H1 (cell line): ENCODE results near the gene MYDGF. TPM values are rescaled to one million over a fixed set of nuclear protein-coding genes. Genes with fewer than 3 reads are reported as not detected.
A peak's percentile ranks its signal among the peaks of the same experiment; 100 is the strongest.

ENCODE experiments used
- CTCF ChIA-PET: fragments of 300-600 bp; sonication (Branson Sonifier 250); formaldehyde crosslinking; loops from one replicate; lab custom pipeline; 2021; ENCODE audit not compliant: partially characterized antibody; lab: Charles Lee
- POLR2A ChIA-PET: fragments of 300-600 bp; sonication (Branson Sonifier 250); formaldehyde crosslinking; loops from one replicate; lab custom pipeline; 2021; ENCODE audit warnings: inconsistent platforms; ENCODE audit not compliant: partially characterized antibody; lab: Charles Lee
- DNase-seq, 2 experiments: peaks; one replicate each; pipeline versions ENCODE4 v3.0.0 to v3.0.0-alpha.2; 2010 to 2022; ENCODE audit warnings: low spot score in 2 of 2, low read depth in 1 of 2, mixed read lengths in 1 of 2
- FAIRE-seq: peaks from 2 replicates; lab custom pipeline; 2011; peaks lifted over from hg19 to GRCh38; lab: Jason Lieb, UNC
- H2AFZ ChIP-seq: 2 replicates; pipeline ENCODE4 v1.8.1; 2012; ENCODE audit warnings: low read length, inconsistent platforms
- H2AK5ac ChIP-seq: 2 replicates; pipeline ENCODE4 v1.6.1; 2013; ENCODE audit warnings: low read depth, low read length
- H2BK120ac ChIP-seq: replicated peaks from 2 replicates; pipeline ENCODE3; 2013; ENCODE audit warnings: low read depth, low read length, inconsistent platforms
- H2BK12ac ChIP-seq: 2 replicates; pipeline ENCODE4 v1.6.1; 2013; ENCODE audit warnings: low read depth, low read length
- H2BK15ac ChIP-seq: 2 replicates; pipeline ENCODE4 v1.6.1; 2013; ENCODE audit warnings: low read length
- H2BK20ac ChIP-seq: 2 replicates; pipeline ENCODE4 v1.6.1; 2013; ENCODE audit warnings: low read length
- H2BK5ac ChIP-seq: 2 replicates; pipeline ENCODE4 v1.6.1; 2013; ENCODE audit warnings: low read depth, low read length
- H3K14ac ChIP-seq: 2 replicates; pipeline ENCODE4 v1.6.1; 2013; ENCODE audit warnings: inconsistent platforms; ENCODE audit not compliant: insufficient read length
- H3K18ac ChIP-seq: 2 replicates; pipeline ENCODE4 v1.6.1; 2013; ENCODE audit warnings: low read length; ENCODE audit errors: extremely low read depth
- H3K23ac ChIP-seq: 2 replicates; pipeline ENCODE4 v1.6.1; 2013; ENCODE audit warnings: inconsistent platforms; ENCODE audit not compliant: insufficient read length
- H3K23me2 ChIP-seq: 2 replicates; pipeline ENCODE4 v1.6.1; 2013; ENCODE audit warnings: low read depth, low read length
- H3K27ac ChIP-seq: 2 replicates; pipeline ENCODE4 v1.6.1; 2011; ENCODE audit warnings: low read depth, low read length, inconsistent platforms
- H3K27me3 ChIP-seq, 4 experiments: replicated peaks in 1 of 4; 1 replicate in 1 of 4; 2 replicates in 3 of 4; pipeline versions ENCODE4 v1.6.1 to v1.8.1; 2011 to 2013; ENCODE audit warnings: low read length in 3 of 4, mild to moderate bottlenecking in 3 of 4, inconsistent platforms in 2 of 4, mixed read lengths in 2 of 4, moderate library complexity in 1 of 4; ENCODE audit not compliant: control insufficient read depth in 3 of 4, insufficient read depth in 3 of 4; ENCODE audit errors: extremely low read depth in 1 of 4
- H3K36me3 ChIP-seq, 4 experiments: 2 replicates each; pipeline versions ENCODE4 v1.6.1 to v1.8.1; 2011 to 2013; ENCODE audit warnings: mild to moderate bottlenecking in 4 of 4, low read length in 3 of 4, moderate library complexity in 2 of 4, control low read depth in 1 of 4, inconsistent platforms in 1 of 4; ENCODE audit not compliant: insufficient read depth in 4 of 4, control insufficient read depth in 2 of 4
- H3K4ac ChIP-seq: replicated peaks from 2 replicates; pipeline ENCODE3; 2013; ENCODE audit warnings: low read length, low read depth, mixed read lengths, inconsistent platforms; ENCODE audit not compliant: insufficient read length
- H3K4me1 ChIP-seq, 4 experiments: replicated peaks in 1 of 4; 1 replicate in 1 of 4; 2 replicates in 3 of 4; pipeline versions ENCODE4 v1.6.1 to v1.8.1; 2011 to 2013; ENCODE audit warnings: low read length in 3 of 4, inconsistent platforms in 2 of 4, mixed read lengths in 1 of 4; ENCODE audit not compliant: insufficient read depth in 4 of 4, control insufficient read depth in 3 of 4
- H3K4me2 ChIP-seq, 2 experiments: 2 replicates each; pipeline versions ENCODE4 v1.6.1 to v1.8.1; 2011 to 2013; ENCODE audit warnings: low read depth in 2 of 2, low read length in 2 of 2, control low read depth in 1 of 2, inconsistent platforms in 1 of 2, mild to moderate bottlenecking in 1 of 2; ENCODE audit not compliant: insufficient read depth in 1 of 2
- H3K4me3 ChIP-seq, 4 experiments: fragments of 200-600, 300-600 bp in 1 of 4; sonication (generic), shearing (Covaris generic), sonication (Bioruptor Twin) in 1 of 4; 2 replicates each; pipeline versions ENCODE4 v1.5.1 to v1.8.1; 2011 to 2016; ENCODE audit warnings: low read length in 4 of 4, low read depth in 3 of 4, control low read depth in 2 of 4, inconsistent platforms in 2 of 4, mild to moderate bottlenecking in 2 of 4, mixed read lengths in 1 of 4, moderate library complexity in 1 of 4; ENCODE audit not compliant: insufficient read depth in 2 of 4; ENCODE audit errors: extremely low read depth in 1 of 4
- H3K56ac ChIP-seq: replicated peaks from 2 replicates; pipeline ENCODE3; 2013; ENCODE audit warnings: low read depth, mild to moderate bottlenecking, mixed read lengths, low read length, inconsistent platforms; ENCODE audit not compliant: insufficient read length
- H3K79me1 ChIP-seq: 2 replicates; pipeline ENCODE4 v1.6.1; 2013; ENCODE audit warnings: low read depth, low read length, control low read depth
- H3K79me2 ChIP-seq, 2 experiments: 2 replicates each; pipeline versions ENCODE4 v1.6.1 to v1.8.1; 2012 to 2013; ENCODE audit warnings: low read length in 2 of 2, mild to moderate bottlenecking in 2 of 2, inconsistent platforms in 1 of 2; ENCODE audit not compliant: insufficient read depth in 2 of 2, control insufficient read depth in 1 of 2
- H3K9ac ChIP-seq, 4 experiments: replicated peaks in 1 of 4; 1 replicate in 1 of 4; 2 replicates in 3 of 4; pipeline versions ENCODE4 v1.6.1 to v1.8.1; 2011 to 2013; ENCODE audit warnings: low read depth in 3 of 4, low read length in 3 of 4, control low read depth in 2 of 4, mild to moderate bottlenecking in 2 of 4, moderate library complexity in 2 of 4, inconsistent platforms in 1 of 4; ENCODE audit errors: extremely low read depth in 1 of 4
- H3K9me3 ChIP-seq, 2 experiments: 2 replicates each; pipeline versions ENCODE4 v1.6.1 to v1.8.1; 2012 to 2013; ENCODE audit warnings: mild to moderate bottlenecking in 2 of 2, moderate library complexity in 2 of 2, control low read depth in 1 of 2, inconsistent platforms in 1 of 2, low read depth in 1 of 2, low read length in 1 of 2, mixed read lengths in 1 of 2; ENCODE audit not compliant: insufficient read depth in 2 of 2
- H4K20me1 ChIP-seq, 2 experiments: replicated peaks in 1 of 2; 2 replicates each; pipeline versions ENCODE3 to v1.8.1; 2011 to 2013; ENCODE audit warnings: inconsistent platforms in 2 of 2, low read length in 2 of 2, mild to moderate bottlenecking in 1 of 2; ENCODE audit not compliant: insufficient read depth in 2 of 2, control insufficient read depth in 1 of 2
- H4K5ac ChIP-seq: 2 replicates; pipeline ENCODE4 v1.6.1; 2013; ENCODE audit warnings: low read length, low read depth, mixed read lengths, inconsistent platforms; ENCODE audit not compliant: insufficient read length
- H4K8ac ChIP-seq: 2 replicates; pipeline ENCODE4 v1.8.0; 2013; ENCODE audit warnings: mild to moderate bottlenecking, moderate library complexity, low read length, inconsistent platforms; ENCODE audit not compliant: insufficient read depth; ENCODE audit errors: extremely low read depth
- H4K91ac ChIP-seq: replicated peaks from 2 replicates; pipeline ENCODE3; 2013; ENCODE audit warnings: low read length, mixed read lengths, inconsistent platforms; ENCODE audit not compliant: insufficient read length
- BCL11A ChIP-seq, 2 experiments: IDR thresholded peaks; one replicate each; pipeline ENCODE4 v1.6.1; 2011; ENCODE audit warnings: low read depth in 2 of 2, low read length in 2 of 2, mild to moderate bottlenecking in 2 of 2
- FOSL1 ChIP-seq: IDR thresholded peaks from 2 replicates; pipeline ENCODE4 v1.6.1; 2011; ENCODE audit warnings: mild to moderate bottlenecking, low read depth, low read length, moderate library complexity; ENCODE audit not compliant: insufficient read depth
- GTF2F1 ChIP-seq: IDR thresholded peaks from 2 replicates; pipeline ENCODE4 v1.6.1; 2012; ENCODE audit warnings: low read depth, low read length, improper control_type of control experiment, borderline replicate concordance
- HDAC2 ChIP-seq, 2 experiments: fragments of 300-600 bp in 1 of 2; sonication (generic) in 1 of 2; IDR thresholded peaks; 2 replicates each; pipeline ENCODE4 v1.6.1; 2011 to 2012; ENCODE audit warnings: low read depth in 2 of 2, low read length in 2 of 2, mild to moderate bottlenecking in 2 of 2, moderate library complexity in 2 of 2, borderline replicate concordance in 1 of 2, inconsistent platforms in 1 of 2
- KDM4A ChIP-seq: IDR thresholded peaks from one replicate; pipeline ENCODE4 v1.7.1; 2012; ENCODE audit warnings: low read depth, mild to moderate bottlenecking, moderate library complexity, low read length, inconsistent platforms; ENCODE audit not compliant: severe bottlenecking
- SIN3A ChIP-seq, 2 experiments: IDR thresholded peaks in 1 of 2; conservative IDR thresholded peaks in 1 of 2; 2 replicates each; pipeline ENCODE4 v1.6.1; 2011 to 2012; ENCODE audit warnings: low read length in 2 of 2, improper control_type of control experiment in 1 of 2, low read depth in 1 of 2, mild to moderate bottlenecking in 1 of 2
- SP1 ChIP-seq: IDR thresholded peaks from 2 replicates; pipeline ENCODE4 v1.6.1; 2011; ENCODE audit warnings: low read depth, low read length
- SUZ12 ChIP-seq: fragments of 200-600 bp; sonication (generic); IDR thresholded peaks from 2 replicates; pipeline ENCODE4 v1.6.1; 2012; ENCODE audit warnings: mild to moderate bottlenecking, inconsistent platforms, low read length, moderate library complexity, mixed read lengths
- WGBS, 2 experiments: shearing (Covaris generic) in 1 of 2; methylation state at CpG; one replicate each; pipeline versions ENCODE4 v1.1.6 to v1.1.7; 2013 to 2015; ENCODE audit warnings: low lambda C conversion rate in 2 of 2, mixed read lengths in 2 of 2, inconsistent platforms in 1 of 2, low coverage in 1 of 2, missing lambda C conversion rate in 1 of 2; ENCODE audit not compliant: insufficient replicate concordance in 2 of 2, insufficient coverage in 1 of 2, insufficient read length in 1 of 2; ENCODE audit errors: extremely low coverage in 1 of 2, missing lambda C conversion rate in 1 of 2; 5-methylcytosine and 5-hydroxymethylcytosine counted together
- polyA plus RNA-seq, 7 experiments: library from polyadenylated mRNA; depleted of rRNA in 3 of 7; stranded (reverse) in 5 of 7; unstranded in 2 of 7; fragments of >200 nt in 5 of 7; fragments of 200-250 nt in 2 of 7; gene quantifications; 1 replicate in 5 of 7; 2 replicates in 1 of 7; 4 replicates in 1 of 7; pipeline versions ENCODE4 v1.2.1 to v1.2.3, GENCODE V29; 2011 to 2013; ENCODE audit warnings: missing spikeins in 2 of 7, mixed read lengths in 2 of 7
- total RNA-seq: library from RNA; stranded (reverse); fragmentation: NEBNext Ultra II Directional; extraction: Animal tissue kit (Norgen Biotek cat#: 25700); gene quantifications from 2 replicates; pipeline ENCODE4 v1.2.1, GENCODE V29; 2021

Gene MYDGF
- total and polyA plus RNA-seq, 2 of the 8 experiments (the other 6 are each of a cell fraction or from before 2014, with no cell fraction given) = 40.6 to 51.1 TPM

DNA sequence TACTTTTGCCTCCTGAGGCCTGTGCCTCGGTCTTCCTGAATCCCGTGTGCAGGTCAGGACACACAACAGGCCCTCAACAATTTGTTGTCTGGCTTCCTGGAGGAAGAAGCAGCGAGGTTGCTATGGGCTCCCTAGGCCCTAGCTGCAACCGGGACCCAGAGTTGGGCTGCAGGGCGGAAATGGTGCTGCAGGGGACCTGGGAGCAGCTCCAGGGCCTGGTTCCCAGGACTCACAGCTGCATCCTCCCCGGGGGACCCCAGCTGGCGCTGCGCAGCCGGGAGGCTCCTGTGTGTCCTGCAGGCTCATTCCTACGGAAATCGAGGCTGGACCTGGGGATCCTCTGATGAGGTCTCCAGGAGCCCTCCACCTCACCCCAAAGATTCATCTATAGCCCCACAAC lies 31.8 kb downstream of the MYDGF start:
- Histone ChIP-seq H3K56ac (no peak overlapping the region), H2AK5ac (0 out of 2 replicates have a peak overlapping the region, but pooled peaks have one; percentile 6), H3K14ac (no peak overlapping the region), H3K18ac (no peak overlapping the region; the same call in 1 of the 2 replicates), H2BK5ac (no peak overlapping the region), H2BK12ac (peak overlapping the region; percentile 50; the same call in 1 of the 2 replicates), H3K36me3 (no peaks in the 10 kb centered on the region), H3K23ac (no peak overlapping the region), H2BK120ac (no peak overlapping the region), H3K4me2 (0 out of 4 replicates have a peak overlapping the region, but pooled peaks of 1 of the 2 experiments have one; percentile 75), H2BK20ac (no peak overlapping the region), H4K8ac (no peak overlapping the region), H3K9me3 (no peaks in the 10 kb centered on the region), H3K9ac (no peak overlapping the region), H3K4me3 (no peak overlapping the region), H3K79me2 (no peaks in the 10 kb centered on the region), H3K27me3 (peaks cover 0 to 13% (median 11%) of the 10 kb centered on the region in 4 experiments; a peak in 5 of 7 replicates), H3K27ac (no peak overlapping the region), H3K4ac (no peak overlapping the region), H3K4me1 (peaks cover 0 to 10% (median 6%) of the 10 kb centered on the region in 4 experiments; a peak in 3 of 7 replicates), H4K20me1 (peaks cover 0 to 3% of the 10 kb centered on the region in 2 experiments), H4K5ac (no peak overlapping the region), H3K79me1 (peaks cover 6% of the 10 kb centered on the region; the same call in 1 of the 2 replicates), H2BK15ac (peak overlapping the region; percentile 81; the same call in 1 of the 2 replicates), H4K91ac (no peak overlapping the region), H2AFZ (no peak overlapping the region), H3K23me2 (peaks cover 11% of the 10 kb centered on the region; the same call in 1 of the 2 replicates)
- ChIA-PET POLR2A (no interaction called here), CTCF (interaction anchor here (0.6 to 3.4 kb wide), 11 partner anchors 12 to 470 kb away, joined by 3 to 92 read pairs (median 16); no protein-coding TSS in a partner anchor)
- WGBS, 2 experiments = 94% methylated on average over 11 of the region's 11 CpGs; no CpG with 5 or more reads in 1 of the 2 experiments
- TF ChIP-seq BCL11A (IDR thresholded peaks at IDR 0.05; ENCODE audit: low read depth in 2 of 2, low read length in 2 of 2) (no peak), KDM4A (peak; percentile 6), FOSL1 (no peak), SUZ12 (no peak), SP1 (no peak), GTF2F1 (no peak), HDAC2 (IDR thresholded peaks at IDR 0.05; ENCODE audit: borderline replicate concordance in 1 of 2, low read depth in 2 of 2, low read length in 2 of 2) (no peak), SIN3A (conservative IDR thresholded peaks at IDR 0.05 in 1 of 2, IDR thresholded peaks at IDR 0.05 in 1 of 2; ENCODE audit: low read depth in 1 of 2, low read length in 2 of 2) (no peak)
- FAIRE-seq (no peak), DNase-seq (no peak)
